GM12874 (cell line): ENCODE results near the gene CTNNBL1.

Source experiments
- TF ChIP-seq, protein P1 (sequence below): IDR thresholded peaks from 2 replicates; pipeline ENCODE4 v1.5.1; 2011; ENCODE audit warnings: low read depth, mild to moderate bottlenecking, control low read depth, low read length, moderate library complexity; ENCODE audit not compliant: insufficient read depth

CTNNBL1 gene

DNA sequence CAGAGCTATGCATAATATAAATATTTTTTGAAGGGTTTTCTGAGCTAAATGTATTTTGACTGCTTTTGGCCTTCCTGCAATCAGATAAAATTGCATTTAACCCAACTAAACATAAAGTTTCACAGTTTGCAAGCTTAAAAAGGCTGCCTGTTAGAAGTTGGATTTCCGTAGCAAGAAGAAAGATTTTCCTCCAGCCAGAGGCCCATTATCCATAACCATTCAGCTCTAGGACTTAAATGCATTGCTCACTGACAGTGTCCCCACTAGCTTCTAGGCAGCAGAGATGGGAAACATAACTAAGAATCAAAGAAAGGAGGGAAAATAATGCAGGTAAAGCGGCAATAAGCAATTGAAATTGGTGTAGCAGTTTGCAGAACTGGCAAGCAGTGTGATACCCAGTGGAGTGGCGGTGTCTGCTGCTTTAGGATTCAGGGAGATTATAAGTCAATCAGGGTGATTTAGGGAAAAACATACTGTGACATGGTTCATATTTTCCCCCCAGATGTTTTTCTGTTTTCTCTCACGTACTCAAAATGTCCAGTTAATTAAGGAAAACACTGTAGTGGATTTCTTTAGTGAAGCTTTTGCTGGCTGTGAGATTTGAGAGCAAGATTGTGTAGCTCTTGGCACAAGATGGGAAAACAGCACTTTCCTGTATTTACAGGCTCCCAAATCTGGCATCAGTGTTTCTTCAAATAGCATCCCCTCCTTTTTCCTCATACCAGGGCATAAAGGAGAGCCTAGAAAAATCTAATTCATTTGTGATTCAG lies 69.1 kb downstream of the CTNNBL1 start:
- TF ChIP-seq, protein P1, sequence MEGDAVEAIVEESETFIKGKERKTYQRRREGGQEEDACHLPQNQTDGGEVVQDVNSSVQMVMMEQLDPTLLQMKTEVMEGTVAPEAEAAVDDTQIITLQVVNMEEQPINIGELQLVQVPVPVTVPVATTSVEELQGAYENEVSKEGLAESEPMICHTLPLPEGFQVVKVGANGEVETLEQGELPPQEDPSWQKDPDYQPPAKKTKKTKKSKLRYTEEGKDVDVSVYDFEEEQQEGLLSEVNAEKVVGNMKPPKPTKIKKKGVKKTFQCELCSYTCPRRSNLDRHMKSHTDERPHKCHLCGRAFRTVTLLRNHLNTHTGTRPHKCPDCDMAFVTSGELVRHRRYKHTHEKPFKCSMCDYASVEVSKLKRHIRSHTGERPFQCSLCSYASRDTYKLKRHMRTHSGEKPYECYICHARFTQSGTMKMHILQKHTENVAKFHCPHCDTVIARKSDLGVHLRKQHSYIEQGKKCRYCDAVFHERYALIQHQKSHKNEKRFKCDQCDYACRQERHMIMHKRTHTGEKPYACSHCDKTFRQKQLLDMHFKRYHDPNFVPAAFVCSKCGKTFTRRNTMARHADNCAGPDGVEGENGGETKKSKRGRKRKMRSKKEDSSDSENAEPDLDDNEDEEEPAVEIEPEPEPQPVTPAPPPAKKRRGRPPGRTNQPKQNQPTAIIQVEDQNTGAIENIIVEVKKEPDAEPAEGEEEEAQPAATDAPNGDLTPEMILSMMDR, result no peak

DNA sequence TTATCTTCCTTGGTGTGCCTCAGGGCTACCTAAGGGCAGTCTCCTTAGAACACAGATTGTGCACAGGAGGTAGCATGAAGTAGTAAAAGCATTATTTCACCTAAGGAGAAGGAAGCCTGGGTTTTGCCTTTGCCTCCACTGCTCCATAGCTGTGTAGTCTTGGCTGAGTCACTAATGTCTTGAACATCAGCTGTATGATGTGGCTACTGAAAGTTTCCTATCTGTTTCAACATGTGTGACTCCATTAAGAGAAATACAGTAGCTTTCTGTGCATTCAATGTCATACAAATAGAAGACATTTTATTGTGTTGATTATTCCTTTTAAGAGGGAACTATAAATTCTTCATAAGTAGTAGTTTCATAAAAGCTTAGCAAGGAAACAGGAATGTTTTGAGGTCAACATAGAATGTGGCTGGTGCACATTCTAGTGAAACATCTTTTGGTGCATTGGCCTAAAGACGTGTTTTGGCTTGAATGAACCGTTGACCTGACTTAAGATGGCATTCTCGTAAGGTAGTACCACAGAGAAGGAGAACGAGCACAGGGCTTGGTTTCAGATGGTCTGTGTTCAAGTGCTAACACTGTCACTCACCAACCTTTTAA lies 70.6 kb downstream of the CTNNBL1 start:
- TF ChIP-seq, protein P1, result no peak

DNA sequence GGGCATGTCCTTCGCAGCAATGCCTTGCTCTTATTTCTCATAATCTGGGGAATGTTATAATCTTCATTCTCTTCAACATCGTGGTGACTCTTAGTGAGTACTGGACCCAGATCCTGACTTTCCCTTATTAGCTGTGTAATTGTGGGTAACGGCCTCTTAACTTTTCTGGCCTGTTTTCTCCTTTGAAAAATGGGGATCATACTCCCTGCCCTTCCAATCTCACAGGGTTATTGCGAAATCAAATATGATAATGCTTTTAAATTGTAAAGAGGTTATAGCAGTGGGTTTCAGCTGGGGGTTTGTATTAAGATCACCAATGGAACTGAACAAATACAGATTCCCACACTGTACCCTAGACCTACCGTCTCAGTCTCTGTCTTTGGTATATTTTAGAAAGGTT lies 77.1 kb downstream of the CTNNBL1 start:
- TF ChIP-seq, protein P1, result no peak

DNA sequence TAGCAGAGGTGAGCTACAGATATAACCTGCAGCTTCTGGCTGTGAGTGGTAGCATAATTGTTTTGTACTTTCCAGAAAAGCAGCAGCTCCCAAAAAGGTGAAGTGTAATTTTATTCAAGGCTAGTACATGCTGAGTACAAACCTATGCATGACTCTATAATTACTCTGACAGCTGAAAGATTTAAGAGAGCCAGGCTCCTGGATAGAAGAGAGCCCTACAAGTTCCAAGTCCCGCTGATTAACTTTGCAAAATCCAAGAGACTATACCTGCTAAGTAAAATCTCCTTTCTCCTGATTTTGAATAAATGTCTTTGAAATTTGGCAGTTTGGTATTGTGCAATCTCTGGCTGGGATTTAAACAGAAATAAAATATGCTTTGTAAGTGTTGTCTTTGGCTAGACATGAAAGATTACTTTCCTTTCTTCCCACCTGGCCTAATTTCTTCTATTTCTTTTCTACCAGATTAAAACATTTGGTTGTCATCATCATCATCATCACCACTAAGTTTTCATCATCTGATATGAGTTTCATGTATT lies 79.5 kb downstream of the CTNNBL1 start:
- TF ChIP-seq, protein P1, result no peak

DNA sequence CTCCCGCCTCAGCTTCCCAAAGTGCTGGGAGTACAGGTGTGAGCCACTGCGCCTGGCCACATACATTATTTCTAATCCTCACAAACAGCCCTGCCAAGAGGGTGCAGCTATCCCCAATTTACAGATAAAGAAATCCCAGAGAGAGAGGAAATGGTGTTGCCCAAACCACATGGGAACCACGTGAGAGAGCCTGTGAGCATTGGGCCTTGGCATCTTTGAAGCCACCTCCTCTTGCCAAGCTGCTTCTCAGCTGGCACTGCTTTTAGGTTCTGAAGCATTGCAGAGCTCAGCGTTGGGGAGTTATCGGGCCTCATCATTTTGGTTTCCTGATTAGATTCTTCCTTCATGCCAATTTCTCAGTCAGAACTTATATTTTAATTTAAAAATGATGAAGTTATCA lies 80.3 kb downstream of the CTNNBL1 start:
- TF ChIP-seq, protein P1, result no peak

DNA sequence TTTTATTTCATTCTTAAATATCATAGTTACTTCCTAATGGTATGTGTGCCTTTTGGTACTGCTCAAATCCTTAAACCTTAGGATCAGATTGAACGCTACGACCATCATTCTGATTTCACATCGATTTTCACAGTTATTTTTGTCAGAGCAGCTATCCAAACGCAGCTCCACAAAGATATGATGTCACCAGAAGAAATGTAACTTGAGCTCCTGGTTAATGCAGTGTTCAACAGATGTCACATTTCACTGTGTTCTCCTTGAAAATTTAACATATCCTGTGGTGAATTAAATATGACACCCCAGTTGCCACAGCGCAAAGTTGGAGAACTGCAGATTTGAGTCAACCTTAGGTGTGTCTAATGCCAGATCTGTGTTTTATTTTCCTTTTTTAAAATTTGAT lies 81.4 kb downstream of the CTNNBL1 start:
- TF ChIP-seq, protein P1, result no peak

DNA sequence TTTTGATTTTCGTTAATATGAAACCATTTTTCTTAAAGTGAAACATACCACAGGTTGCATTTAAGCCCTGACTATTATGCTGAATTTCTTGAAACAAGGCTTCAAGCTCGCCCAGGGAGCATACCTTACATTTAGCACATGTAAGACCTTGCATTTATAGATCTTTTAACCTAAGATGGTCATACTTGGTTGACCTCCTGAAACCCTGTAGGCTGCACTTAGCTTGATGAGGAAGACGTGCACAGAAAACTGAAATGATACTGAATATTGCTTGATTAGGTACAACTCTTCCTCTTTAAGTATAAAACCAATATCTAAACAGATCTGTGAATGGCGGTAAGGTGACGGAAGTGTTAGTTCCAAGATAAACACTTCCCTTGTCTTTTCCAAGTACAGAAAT lies 82.2 kb downstream of the CTNNBL1 start:
- TF ChIP-seq, protein P1, result no peak
